Thyroid gland (tissue), 4 donors: ENCODE measurements around the gene SPNS2. TPM values are rescaled to one million over a fixed set of nuclear protein-coding genes. Genes with fewer than 3 reads are reported as not detected.
A peak's percentile ranks its signal among the peaks of the same experiment; 100 is the strongest.

Experiments
- DNase-seq, 2 donors: peaks; one replicate each; pipeline ENCODE4 v3.0.0-alpha.2; 2019
- H3K27ac ChIP-seq, 3 donors: fragments of 200-600 bp; sonication (generic); 1 replicate in 2 of 3; 2 replicates in 1 of 3; pipeline ENCODE4 v1.5.1; 2016 to 2019; ENCODE audit warnings: mild to moderate bottlenecking in 1 of 3, moderate library complexity in 1 of 3
- H3K27me3 ChIP-seq: fragments of 200-600 bp; sonication (generic); one replicate; pipeline ENCODE4 v1.5.1; 2019
- H3K36me3 ChIP-seq, 2 donors: fragments of 200-600 bp; sonication (generic); one replicate each; pipeline ENCODE4 v1.5.1; 2016 to 2019
- H3K4me1 ChIP-seq, 2 donors: fragments of 200-600 bp; sonication (generic); one replicate each; pipeline ENCODE4 v1.5.1; 2017 to 2019
- H3K4me3 ChIP-seq, 3 donors: fragments of 200-600 bp; sonication (generic); replicated peaks in 1 of 3; 1 replicate in 2 of 3; 2 replicates in 1 of 3; pipeline ENCODE4 v1.5.1; 2016; ENCODE audit warnings: mild to moderate bottlenecking in 1 of 3
- H3K9me3 ChIP-seq: fragments of 200-600 bp; sonication (generic); one replicate; pipeline ENCODE4 v1.5.1; 2017
- CTCF ChIP-seq, 6 experiments: fragments of 200-600 bp in 3 of 6; fragments of 450-650 bp in 3 of 6; sonication (generic) in 3 of 6; IDR thresholded peaks; one replicate each; pipeline ENCODE4 v1.5.1; 2016 to 2019; ENCODE audit warnings: antibody characterized with exemption in 6 of 6, mild to moderate bottlenecking in 2 of 6, inconsistent platforms in 1 of 6, moderate library complexity in 1 of 6
- POLR2A ChIP-seq, 2 donors: fragments of 450-650 bp; IDR thresholded peaks; one replicate each; pipeline ENCODE4 v1.6.1; 2017; ENCODE audit warnings: antibody characterized with exemption in 2 of 2, mild to moderate bottlenecking in 2 of 2, moderate library complexity in 1 of 2
- WGBS, 2 donors: methylation state at CpG; one replicate each; pipeline ENCODE4 v1.1.5; 2017; 5-methylcytosine and 5-hydroxymethylcytosine counted together
- intact Hi-C: fragments of 100-400 bp; cut with DNase I; formaldehyde crosslinking; loops from one replicate; pipeline ENCODE4 v1.15.1; 2023
- total RNA-seq, 4 donors: library from RNA; depleted of rRNA; stranded (reverse); fragments of >200 nt; gene quantifications; one replicate each; pipeline ENCODE4 v1.2.3, GENCODE V29; 2016

SPNS2 gene
- 10 to 100 TPM in 1 of 4 donors, 1 to 10 TPM in 3; 5.6 to 16.3 (median 8.1) TPM for total RNA-seq

DNA sequence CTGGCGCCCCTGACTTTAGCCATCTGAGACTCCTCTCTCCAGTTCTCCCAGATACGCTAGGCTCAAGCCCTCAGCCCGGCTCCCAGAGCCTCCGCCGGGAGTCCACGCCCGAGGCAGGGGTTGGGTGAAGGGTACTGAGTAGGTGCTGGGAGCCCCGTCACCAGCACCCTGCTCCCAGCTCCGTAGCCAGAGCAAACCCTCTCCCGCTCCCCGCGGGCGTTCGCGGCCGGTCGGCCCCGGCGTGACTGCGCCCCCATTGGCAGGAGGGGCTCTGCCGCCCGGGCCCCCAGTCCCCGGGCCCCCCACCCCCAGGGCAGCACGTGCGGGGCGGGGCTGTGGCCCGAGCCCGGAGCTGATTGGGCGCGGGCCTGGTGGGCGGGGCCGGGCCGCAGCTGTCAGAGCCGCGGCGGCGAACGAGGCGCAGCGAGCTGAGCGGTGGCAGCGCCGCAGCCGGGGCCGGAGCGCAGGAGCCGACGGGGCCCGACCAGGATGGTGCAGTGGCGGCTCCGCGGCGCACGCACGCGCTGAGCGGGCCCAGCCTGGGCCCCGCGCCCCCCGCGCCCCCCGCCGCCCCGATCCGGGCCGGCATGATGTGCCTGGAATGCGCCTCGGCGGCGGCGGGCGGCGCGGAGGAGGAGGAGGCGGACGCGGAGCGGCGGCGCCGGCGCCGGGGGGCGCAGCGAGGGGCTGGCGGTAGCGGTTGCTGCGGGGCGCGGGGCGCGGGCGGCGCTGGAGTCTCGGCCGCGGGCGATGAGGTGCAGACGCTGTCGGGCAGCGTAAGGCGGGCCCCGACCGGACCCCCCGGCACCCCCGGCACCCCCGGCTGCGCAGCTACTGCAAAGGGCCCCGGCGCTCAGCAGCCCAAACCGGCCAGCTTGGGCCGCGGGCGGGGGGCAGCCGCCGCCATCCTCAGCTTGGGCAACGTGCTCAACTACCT is at the start of gene SPNS2:
Gene SPNS2 (plus strand): TSS at position 421 of the 937 bp plus-strand sequence. CDS start 167 bp downstream, at position 588.
- no peak for TF ChIP-seq CTCF (IDR thresholded peaks at IDR 0.05)
- peak in 1 of 2 donors; percentile 33 for TF ChIP-seq POLR2A (IDR thresholded peaks at IDR 0.05)
- H3K4me3 ChIP-seq: peak within 1 kb of the TSS in 1 of 3 donors; percentile 28
- 0 to 4% methylated on average over 25 to 34 of the region's 117 CpGs for WGBS, 2 donors
- peaks cover 28 to 39% of the 10 kb centered on the region in 2 donors for H3K4me1 ChIP-seq
- H3K27ac ChIP-seq: peak within 1 kb of the TSS in 1 of 3 donors; percentile 17
- H3K36me3 ChIP-seq: no peaks in the 10 kb centered on the region
- peak; percentile 64 to 66 for DNase-seq
- H3K27me3 ChIP-seq: no peaks in the 10 kb centered on the region
- intact Hi-C loops: no loop called here
- no peaks in the 10 kb centered on the region for H3K9me3 ChIP-seq

GRCh38 chr17:4449736-4450135 is 48.9 kb upstream of the SPNS2 start:
- Histone ChIP-seq H3K27ac (no peak overlapping the region), H3K4me3 (no peak overlapping the region), H3K36me3 (no peaks in the 10 kb centered on the region), H3K9me3 (no peaks in the 10 kb centered on the region), H3K4me1 (peaks cover 0 to 13% of the 10 kb centered on the region in 2 donors), H3K27me3 (no peaks in the 10 kb centered on the region)
- WGBS, 2 donors: 34 to 40% methylated on average over 11 of the region's 11 CpGs
- DNase-seq: no peak
- TF ChIP-seq CTCF (IDR thresholded peaks at IDR 0.05) (no peak), POLR2A (IDR thresholded peaks at IDR 0.05) (no peak)
- intact Hi-C loops: loop anchor here (10.0 kb wide), 1 partner anchor 85 kb away; no protein-coding TSS in a partner anchor

DNA sequence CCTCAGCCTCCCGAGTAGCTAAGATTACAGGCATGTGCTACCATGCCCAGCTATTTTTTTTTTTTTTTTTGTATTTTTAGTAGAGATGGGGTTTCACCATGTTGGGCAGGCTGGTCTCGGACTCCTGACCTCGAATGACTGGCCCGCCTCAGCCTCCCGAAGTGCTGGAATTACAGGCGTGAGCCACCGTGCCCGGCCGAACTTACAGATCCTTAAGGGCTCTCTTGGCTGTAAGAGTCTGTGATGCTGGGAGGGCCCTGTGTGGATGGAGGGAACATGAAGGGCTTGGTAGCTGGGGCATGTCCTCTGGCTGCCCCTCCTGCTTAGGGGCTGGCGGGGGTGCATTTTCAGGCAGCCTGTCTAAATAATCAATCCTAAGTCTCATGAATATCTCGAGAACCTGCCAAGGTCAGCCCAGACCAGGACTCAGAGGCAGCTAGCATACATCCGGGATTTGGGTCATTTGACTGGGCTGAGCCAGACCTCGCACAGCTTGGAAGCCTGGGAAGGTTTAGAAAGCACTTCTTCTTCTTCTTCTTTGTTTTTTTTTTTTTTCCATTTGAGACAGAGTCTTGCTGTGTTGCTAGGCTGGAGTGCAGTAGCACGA is 47.9 kb upstream of the SPNS2 start:
- intact Hi-C loops: no loop called here
- no peak for DNase-seq
- TF ChIP-seq POLR2A (IDR thresholded peaks at IDR 0.05) (no peak), CTCF (IDR thresholded peaks at IDR 0.05) (no peak)

GRCh38 chr17:4453812-4454591 is 44.7 kb upstream of the SPNS2 start:
- Histone ChIP-seq H3K4me3 (no peak overlapping the region), H3K36me3 (no peaks in the 10 kb centered on the region), H3K27me3 (no peaks in the 10 kb centered on the region), H3K9me3 (no peaks in the 10 kb centered on the region), H3K4me1 (peaks cover 0 to 8% of the 10 kb centered on the region in 2 donors), H3K27ac (no peak overlapping the region)
- WGBS, 2 donors: 87 to 88% methylated on average over 9 of the region's 9 CpGs
- intact Hi-C loops: no loop called here
- DNase-seq: no peak
- TF ChIP-seq POLR2A (IDR thresholded peaks at IDR 0.05) (no peak), CTCF (IDR thresholded peaks at IDR 0.05) (no peak)

More for the DNA sequence above, 47.9 kb upstream of the SPNS2 start:
- Histone ChIP-seq H3K4me1 (peaks cover 0 to 13% of the 10 kb centered on the region in 2 donors), H3K27ac (no peak overlapping the region), H3K4me3 (no peak overlapping the region), H3K36me3 (no peaks in the 10 kb centered on the region), H3K9me3 (no peaks in the 10 kb centered on the region), H3K27me3 (no peaks in the 10 kb centered on the region)
- WGBS, 2 donors: 53 to 58% methylated on average over 11 to 13 of the region's 14 CpGs
